GM21576 (cell line): ENCODE measurements around the gene BARX2.
"Not testable (repeated sequence)": the region's sequence is repeated elsewhere in the genome, so short reads cannot be mapped to it uniquely, and the experiment has no call there.

Experiments used
- ATAC-seq: cut with Tn5 transposase; IDR thresholded peaks from one replicate; pipeline ENCODE4 v1.9.1; 2021; ENCODE audit warnings: mild to moderate bottlenecking, moderate library complexity; ENCODE audit not compliant: unreplicated experiment

Gene BARX2

GRCh38 chr11:129375751-129376657 is at the start of gene BARX2:
TSS of gene BARX2 (plus strand) at chr11:129375848. CDS start at chr11:129376036, 188 bp downstream.
- no peak for ATAC-seq

GRCh38 chr11:129326921-129327320 is 48.7 kb upstream of the BARX2 start:
- ATAC-seq, result no peak

GRCh38 chr11:129327708-129328107 is 47.9 kb upstream of the BARX2 start:
- not testable (repeated sequence) for ATAC-seq

- no peak for ATAC-seq
Observed at GRCh38 chr11:129328756-129329155, 46.9 kb upstream of the BARX2 start.

GRCh38 chr11:129331217-129331616 is 44.4 kb upstream of the BARX2 start:
- no peak for ATAC-seq

GRCh38 chr11:129331871-129332274 is 43.8 kb upstream of the BARX2 start:
- peak; percentile 85 for ATAC-seq

- ATAC-seq, result no peak
Observed at GRCh38 chr11:129333873-129334272, 41.8 kb upstream of the BARX2 start.

- ATAC-seq, result not testable (repeated sequence)
Observed at GRCh38 chr11:129344301-129344940, 31.2 kb upstream of the BARX2 start.

- ATAC-seq, result no peak
Observed at GRCh38 chr11:129346916-129347315, 28.7 kb upstream of the BARX2 start.

GRCh38 chr11:129348813-129349212 is 26.8 kb upstream of the BARX2 start:
- ATAC-seq, result no peak

GRCh38 chr11:129352676-129353075 is 23.0 kb upstream of the BARX2 start:
- no peak for ATAC-seq

- ATAC-seq, result no peak
Observed at GRCh38 chr11:129354691-129355090, 21.0 kb upstream of the BARX2 start.

- no peak for ATAC-seq
Observed at GRCh38 chr11:129359748-129360147, 15.9 kb upstream of the BARX2 start.

- peak; percentile 100 for ATAC-seq
Observed at GRCh38 chr11:129364143-129364654, 11.4 kb upstream of the BARX2 start.

GRCh38 chr11:129365816-129366215 is 9.8 kb upstream of the BARX2 start:
- no peak for ATAC-seq

- no peak for ATAC-seq
Observed at GRCh38 chr11:129366737-129367597, 8.7 kb upstream of the BARX2 start.

GRCh38 chr11:129368889-129369672 is 6.6 kb upstream of the BARX2 start:
- ATAC-seq, result no peak

GRCh38 chr11:129370715-129371114 is 4.9 kb upstream of the BARX2 start:
- ATAC-seq, result no peak

GRCh38 chr11:129372609-129373488 is 2.8 kb upstream of the BARX2 start:
- no peak for ATAC-seq
